Loucy (cell line): ENCODE results near the gene TEX52.

Source experiments
- EZH2phosphoT487 ChIP-seq: fragments of 200-600 bp; IDR thresholded peaks from 2 replicates; pipeline ENCODE4 v1.6.1; 2018; ENCODE audit warnings: antibody characterized with exemption, mild to moderate bottlenecking, moderate library complexity, borderline replicate concordance
- TF ChIP-seq, protein P1 (sequence below): fragments of 200-600 bp; sonication (generic); conservative IDR thresholded peaks from 2 replicates; pipeline ENCODE4 v1.5.1; 2014; ENCODE audit warnings: mild to moderate bottlenecking, antibody characterized with exemption, low read length

DNA sequence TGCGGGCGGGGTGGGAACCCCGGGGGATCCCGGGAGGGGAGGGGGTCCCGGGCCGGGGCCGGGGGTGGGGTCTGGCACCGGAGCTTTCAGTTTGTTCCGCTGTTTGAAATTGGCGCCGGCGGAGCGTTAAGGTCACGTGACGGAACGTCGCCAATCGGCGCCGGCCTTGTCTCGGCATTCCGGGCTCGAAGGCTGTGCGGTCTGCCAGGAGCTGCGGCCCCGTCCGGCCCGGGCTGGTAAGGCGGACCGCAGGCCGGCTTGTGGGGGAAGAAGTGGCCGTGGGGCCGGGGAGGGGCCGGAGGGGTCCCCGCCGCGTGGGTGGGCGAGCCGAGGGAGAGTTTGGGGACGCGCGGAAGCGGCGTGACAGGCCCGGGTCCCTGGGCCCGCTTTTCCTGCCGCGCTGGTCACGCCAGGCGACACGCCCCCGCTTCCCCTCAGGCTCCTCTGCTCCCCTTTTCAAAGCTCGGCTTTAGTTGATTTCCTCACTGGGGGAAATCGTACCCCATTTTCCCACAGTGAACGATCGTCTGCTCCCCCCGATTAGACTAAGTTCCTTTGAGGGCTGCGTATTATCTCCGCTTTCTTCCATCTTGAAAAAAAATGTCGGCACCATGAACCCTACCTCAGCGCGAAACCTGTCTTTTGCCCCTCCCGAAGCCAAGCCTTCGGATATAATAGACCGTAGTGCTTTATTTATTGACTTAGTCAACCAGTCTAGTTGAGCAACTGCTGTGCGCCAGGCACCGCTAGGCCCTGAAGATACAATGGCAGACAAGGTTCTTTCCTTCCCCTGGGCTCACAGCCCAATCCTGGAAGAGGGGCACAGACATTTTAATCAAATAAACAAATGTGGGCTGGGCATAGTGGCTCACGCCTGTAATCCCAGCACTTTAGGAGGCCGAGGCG lies 20.5 kb upstream of the TEX52 start, which contains the start of the genes FOXM1 and RHNO1:
- TF ChIP-seq EZH2phosphoT487: no peak
- TF ChIP-seq, protein P1, sequence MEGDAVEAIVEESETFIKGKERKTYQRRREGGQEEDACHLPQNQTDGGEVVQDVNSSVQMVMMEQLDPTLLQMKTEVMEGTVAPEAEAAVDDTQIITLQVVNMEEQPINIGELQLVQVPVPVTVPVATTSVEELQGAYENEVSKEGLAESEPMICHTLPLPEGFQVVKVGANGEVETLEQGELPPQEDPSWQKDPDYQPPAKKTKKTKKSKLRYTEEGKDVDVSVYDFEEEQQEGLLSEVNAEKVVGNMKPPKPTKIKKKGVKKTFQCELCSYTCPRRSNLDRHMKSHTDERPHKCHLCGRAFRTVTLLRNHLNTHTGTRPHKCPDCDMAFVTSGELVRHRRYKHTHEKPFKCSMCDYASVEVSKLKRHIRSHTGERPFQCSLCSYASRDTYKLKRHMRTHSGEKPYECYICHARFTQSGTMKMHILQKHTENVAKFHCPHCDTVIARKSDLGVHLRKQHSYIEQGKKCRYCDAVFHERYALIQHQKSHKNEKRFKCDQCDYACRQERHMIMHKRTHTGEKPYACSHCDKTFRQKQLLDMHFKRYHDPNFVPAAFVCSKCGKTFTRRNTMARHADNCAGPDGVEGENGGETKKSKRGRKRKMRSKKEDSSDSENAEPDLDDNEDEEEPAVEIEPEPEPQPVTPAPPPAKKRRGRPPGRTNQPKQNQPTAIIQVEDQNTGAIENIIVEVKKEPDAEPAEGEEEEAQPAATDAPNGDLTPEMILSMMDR: no peak
